SK-N-MC (cell line): ENCODE measurements around the gene CNOT6L.

ENCODE experiments used
- EZH2 ChIP-seq: fragments of 200-600 bp; sonication (generic); IDR thresholded peaks from one replicate; pipeline ENCODE4 v1.6.1; 2017; ENCODE audit warnings: antibody characterized with exemption
- POLR2AphosphoS5 ChIP-seq: IDR thresholded peaks from 2 replicates; pipeline ENCODE4 v1.6.1; 2012; ENCODE audit warnings: mild to moderate bottlenecking, low read depth, low read length, borderline replicate concordance

GRCh38 chr4:77845929-77846328 is 26.8 kb upstream of the CNOT6L start:
- TF ChIP-seq POLR2AphosphoS5 = no peak
- TF ChIP-seq EZH2 = no peak
